IPS-18c (cell line): ENCODE data around the gene CEP192.

Experiments used
- H3K4me3 ChIP-seq: 2 replicates; pipeline ENCODE4 v1.7.0; 2013; ENCODE audit warnings: low read depth, mild to moderate bottlenecking, low read length, moderate library complexity; ENCODE audit not compliant: insufficient read depth
- H3K9me3 ChIP-seq: one replicate; pipeline ENCODE4 v1.6.1; 2013; ENCODE audit warnings: mild to moderate bottlenecking, low read length, moderate library complexity; ENCODE audit not compliant: control insufficient read depth, insufficient read depth

CEP192 gene

DNA sequence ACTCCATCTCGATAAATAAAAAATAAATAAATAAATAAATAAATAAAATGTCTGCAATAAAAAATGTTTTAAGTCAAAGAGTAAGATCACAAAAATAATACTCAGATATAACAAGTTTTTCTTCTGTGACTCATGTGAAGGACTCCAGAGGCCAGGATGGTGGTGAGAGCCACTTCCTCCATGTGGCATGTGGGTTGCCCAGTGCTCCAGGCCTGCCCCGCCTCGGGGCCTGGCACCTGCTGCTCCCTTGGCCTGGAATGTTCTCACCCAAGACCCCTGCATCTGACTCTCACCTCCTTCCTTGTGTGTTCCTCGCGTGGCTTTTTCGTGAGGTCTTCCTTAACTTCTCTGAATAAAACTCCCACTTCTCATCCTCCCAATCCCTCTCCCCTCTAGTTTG is 150.0 kb downstream of the CEP192 start:
- H3K4me3 ChIP-seq, result no peak overlapping the region
- H3K9me3 ChIP-seq, result peaks cover 5% of the 10 kb centered on the region

DNA sequence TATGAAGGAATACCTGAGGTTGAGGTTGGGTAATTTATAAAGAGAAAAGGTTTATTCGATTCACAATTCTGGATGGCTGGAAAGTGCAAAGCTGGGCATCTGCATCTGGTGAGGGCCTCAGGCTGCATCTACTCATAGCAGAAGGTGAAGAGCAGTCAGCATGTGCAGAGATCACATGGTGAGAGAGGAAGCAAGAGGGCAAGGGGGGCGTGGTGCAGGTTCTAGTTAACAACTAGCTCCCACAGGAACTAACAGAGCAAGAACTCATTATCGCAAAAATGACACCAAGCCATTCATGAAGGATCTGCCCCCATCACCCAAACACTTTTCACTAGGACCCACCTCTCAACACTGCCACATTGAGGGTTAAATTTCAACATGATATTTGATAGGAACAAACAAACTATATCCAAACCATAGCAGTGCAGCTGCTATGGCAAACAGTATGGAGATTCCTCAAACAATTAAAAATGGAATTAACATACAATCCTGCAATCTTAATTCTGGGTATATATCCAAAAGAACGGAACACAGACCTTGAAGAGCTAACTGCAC is 154.6 kb downstream of the CEP192 start:
- Histone ChIP-seq H3K4me3 (no peak overlapping the region), H3K9me3 (peaks cover 5% of the 10 kb centered on the region)

DNA sequence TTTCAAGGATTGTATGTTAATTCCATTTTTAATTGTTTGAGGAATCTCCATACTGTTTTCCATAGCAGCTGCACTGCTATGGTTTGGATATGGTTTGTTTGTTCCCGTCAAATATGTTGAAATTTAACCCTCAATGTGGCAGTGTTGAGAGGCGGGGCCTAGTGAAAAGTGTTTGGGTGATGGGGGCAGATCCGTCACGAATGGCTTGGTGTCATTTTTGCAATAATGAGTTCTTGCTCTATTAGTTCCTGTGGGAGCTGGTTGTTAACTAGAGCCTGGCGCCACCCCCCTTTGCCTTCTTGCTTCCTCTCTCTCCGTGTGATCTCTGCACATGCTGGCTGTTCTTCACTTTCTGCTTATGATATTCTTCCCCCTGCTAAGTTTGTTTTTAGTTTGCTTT is 156.0 kb downstream of the CEP192 start:
- H3K9me3 ChIP-seq, result peaks cover 5% of the 10 kb centered on the region
- no peak overlapping the region for H3K4me3 ChIP-seq

- H3K4me3 ChIP-seq, result no peak overlapping the region
- H3K9me3 ChIP-seq, result no peaks in the 10 kb centered on the region
These were observed 160.5 kb downstream of the CEP192 start for GRCh38 chr18:13151656-13152055.

DNA sequence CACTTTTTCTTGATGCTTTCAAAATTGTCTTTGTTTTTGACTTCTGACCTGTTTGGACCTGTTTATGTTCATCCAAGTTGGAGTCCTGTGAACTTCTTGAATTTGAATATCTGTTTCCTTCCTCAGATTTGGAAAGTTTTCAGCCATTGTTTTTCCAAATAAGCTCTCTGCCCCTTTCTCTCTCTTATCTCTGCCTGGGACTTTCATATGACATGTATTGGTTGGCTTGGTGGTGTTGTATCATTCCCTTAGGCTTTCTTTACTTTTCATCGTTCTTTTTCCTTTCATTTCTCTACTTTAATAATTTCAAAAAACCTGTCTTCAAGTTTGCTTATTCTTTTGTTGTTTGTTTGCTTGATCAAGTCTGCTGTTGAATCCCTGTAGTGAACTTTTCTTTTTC is 167.3 kb downstream of the CEP192 start:
- no peak overlapping the region for H3K4me3 ChIP-seq
- H3K9me3 ChIP-seq, result no peaks in the 10 kb centered on the region

- H3K4me3 ChIP-seq, result no peak overlapping the region
- H3K9me3 ChIP-seq, result no peaks in the 10 kb centered on the region
These were observed 168.4 kb downstream of the CEP192 start for GRCh38 chr18:13159579-13159978.

DNA sequence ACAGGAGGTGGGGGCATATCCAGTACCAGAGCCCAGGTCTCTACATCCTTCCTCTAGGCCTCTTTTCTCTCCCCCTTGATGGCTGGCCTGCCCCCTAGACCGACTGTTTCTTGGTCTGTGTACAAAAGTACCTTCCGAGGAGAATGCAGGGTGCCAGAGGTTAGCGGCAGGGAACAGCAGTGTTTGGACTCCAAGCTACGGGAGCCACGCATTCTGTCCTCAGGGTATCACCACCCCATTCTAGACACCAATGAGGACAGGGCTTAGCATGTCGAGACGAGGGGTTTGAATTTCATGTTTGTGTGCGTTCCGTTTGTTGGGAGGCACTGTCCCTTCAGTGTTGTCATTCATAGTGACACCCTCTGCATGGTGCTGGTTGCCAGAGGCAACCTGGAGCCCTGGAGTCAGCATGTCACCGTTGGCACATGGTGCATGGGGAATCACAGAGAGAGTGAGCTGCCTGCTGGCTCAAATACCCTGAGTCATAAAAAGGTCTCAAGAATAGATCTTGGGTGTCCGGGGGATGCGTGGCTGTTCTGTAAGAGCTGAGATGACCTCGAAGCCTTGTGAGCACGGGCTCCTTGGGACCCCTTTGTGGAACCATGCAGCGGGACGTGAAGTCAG is 170.2 kb downstream of the CEP192 start:
- Histone ChIP-seq H3K9me3 (no peaks in the 10 kb centered on the region), H3K4me3 (no peak overlapping the region)

- Histone ChIP-seq H3K4me3 (no peak overlapping the region), H3K9me3 (no peaks in the 10 kb centered on the region)
These were observed 172.2 kb downstream of the CEP192 start for GRCh38 chr18:13163167-13163927.

DNA sequence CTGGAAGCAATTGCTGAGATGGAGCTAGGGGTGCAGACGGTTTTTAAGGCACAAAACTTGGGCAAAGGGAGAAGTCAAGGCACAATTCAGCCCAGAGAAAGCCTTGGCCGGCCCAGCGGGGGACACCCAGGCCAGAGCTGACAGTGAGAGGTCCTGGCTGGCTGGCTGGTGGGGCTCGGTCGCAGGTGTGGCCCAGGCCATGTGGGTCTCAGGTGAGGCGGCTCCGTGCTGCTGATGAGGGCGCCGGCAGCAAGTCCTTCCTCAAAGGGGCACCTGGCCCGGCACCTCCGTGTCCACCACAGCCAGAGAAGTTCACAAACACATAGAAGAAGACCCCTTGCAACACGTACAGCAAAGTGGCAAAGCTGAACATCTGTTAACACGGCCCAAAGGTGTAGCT is 173.2 kb downstream of the CEP192 start:
- H3K4me3 ChIP-seq, result no peak overlapping the region
- H3K9me3 ChIP-seq, result no peaks in the 10 kb centered on the region

DNA sequence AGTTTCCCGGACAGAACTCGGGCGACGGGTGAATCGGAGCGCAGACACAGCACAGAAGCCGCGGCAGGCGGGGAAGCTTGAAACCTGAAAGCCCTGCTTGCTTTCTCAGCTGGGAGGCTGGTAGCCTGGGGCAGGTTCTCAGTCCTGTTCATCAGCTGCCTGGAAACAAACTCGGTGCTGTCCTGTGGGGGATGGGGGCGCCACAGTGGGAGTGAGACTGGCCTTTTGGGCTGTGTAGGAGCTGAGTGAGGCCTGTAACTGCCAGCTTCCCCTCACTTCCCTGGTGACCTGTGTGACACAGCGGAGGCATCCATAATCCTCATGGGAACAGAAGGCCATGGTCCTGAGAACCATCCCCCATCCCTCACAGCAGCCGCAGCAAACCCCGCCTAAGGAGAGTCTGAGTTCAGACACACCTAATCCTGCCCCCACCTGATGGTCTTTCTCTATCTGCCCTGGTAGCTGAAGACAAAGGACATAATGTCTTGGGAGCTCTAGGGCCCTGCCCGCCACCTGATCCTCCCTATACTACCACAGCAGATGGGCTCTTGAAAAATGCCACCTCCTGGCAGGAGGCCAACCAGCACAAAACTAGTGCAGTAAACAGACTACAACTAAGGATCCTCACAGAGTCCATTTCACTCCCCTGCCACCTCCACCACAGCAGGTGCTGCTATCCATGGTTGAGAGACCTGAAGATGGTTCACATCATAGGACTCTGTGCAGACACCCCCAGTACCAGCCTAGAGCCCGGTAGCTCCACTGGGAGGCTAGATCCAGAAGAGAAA is 174.7 kb downstream of the CEP192 start:
- no peak overlapping the region for H3K4me3 ChIP-seq

GRCh38 chr18:13173578-13174145 is 182.5 kb downstream of the CEP192 start:
- no peaks in the 10 kb centered on the region for H3K9me3 ChIP-seq
- H3K4me3 ChIP-seq, result no peak overlapping the region

More for the DNA sequence above, 174.7 kb downstream of the CEP192 start:
- no peaks in the 10 kb centered on the region for H3K9me3 ChIP-seq
